Omental fat pad (tissue), 4 donors: ENCODE results near the gene CD244. TPM values are rescaled to one million over a fixed set of nuclear protein-coding genes. Genes with fewer than 3 reads are reported as not detected.

Source experiments
- ATAC-seq: fragments of 150-250 bp; one replicate; pipeline ENCODE4 v1.9.1; 2016; ENCODE audit warnings: mild to moderate bottlenecking, moderate library complexity; ENCODE audit not compliant: low FRiP score
- DNase-seq: peaks from one replicate; pipeline ENCODE4 v3.0.0-alpha.2; 2019; ENCODE audit warnings: low spot score
- total RNA-seq, 4 donors: library from RNA; depleted of rRNA; stranded (reverse); fragments of >200 nt; gene quantifications; one replicate each; pipeline ENCODE4 v1.1.0, GENCODE V29; 2016
- TF ChIP-seq, protein P1 (sequence below), 3 donors: fragments of 450-650 bp; IDR thresholded peaks; one replicate each; pipeline ENCODE4 v1.5.1; 2016 to 2017; ENCODE audit warnings: antibody characterized with exemption in 3 of 3, mild to moderate bottlenecking in 3 of 3, moderate library complexity in 2 of 3

CD244 gene
- total RNA-seq, 4 donors from 2014 or later = 0.84 to 10.3 (median 3.0) TPM

DNA sequence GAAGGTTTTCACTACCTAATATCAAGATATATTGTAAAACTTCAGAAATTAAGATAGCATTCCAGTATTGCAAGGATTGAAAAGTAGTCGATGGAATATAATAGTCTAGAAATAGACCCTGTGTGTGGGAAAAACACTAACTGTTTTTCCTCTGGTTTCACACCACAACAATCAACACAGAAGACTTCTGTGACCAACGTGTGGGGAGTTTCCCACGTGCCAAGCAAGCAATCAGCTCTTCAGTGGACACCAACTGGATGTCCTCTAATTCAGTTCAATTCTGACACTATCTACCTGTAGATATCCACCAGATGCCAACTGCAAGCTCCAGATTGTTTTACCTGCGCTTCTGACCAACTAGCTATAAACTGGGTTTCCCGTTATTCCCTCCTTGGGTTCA lies 12.1 kb downstream of the CD244 start:
- ATAC-seq = no peak
- TF ChIP-seq, protein P1, sequence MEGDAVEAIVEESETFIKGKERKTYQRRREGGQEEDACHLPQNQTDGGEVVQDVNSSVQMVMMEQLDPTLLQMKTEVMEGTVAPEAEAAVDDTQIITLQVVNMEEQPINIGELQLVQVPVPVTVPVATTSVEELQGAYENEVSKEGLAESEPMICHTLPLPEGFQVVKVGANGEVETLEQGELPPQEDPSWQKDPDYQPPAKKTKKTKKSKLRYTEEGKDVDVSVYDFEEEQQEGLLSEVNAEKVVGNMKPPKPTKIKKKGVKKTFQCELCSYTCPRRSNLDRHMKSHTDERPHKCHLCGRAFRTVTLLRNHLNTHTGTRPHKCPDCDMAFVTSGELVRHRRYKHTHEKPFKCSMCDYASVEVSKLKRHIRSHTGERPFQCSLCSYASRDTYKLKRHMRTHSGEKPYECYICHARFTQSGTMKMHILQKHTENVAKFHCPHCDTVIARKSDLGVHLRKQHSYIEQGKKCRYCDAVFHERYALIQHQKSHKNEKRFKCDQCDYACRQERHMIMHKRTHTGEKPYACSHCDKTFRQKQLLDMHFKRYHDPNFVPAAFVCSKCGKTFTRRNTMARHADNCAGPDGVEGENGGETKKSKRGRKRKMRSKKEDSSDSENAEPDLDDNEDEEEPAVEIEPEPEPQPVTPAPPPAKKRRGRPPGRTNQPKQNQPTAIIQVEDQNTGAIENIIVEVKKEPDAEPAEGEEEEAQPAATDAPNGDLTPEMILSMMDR (IDR thresholded peaks at IDR 0.05) = no peak
- DNase-seq = no peak

DNA sequence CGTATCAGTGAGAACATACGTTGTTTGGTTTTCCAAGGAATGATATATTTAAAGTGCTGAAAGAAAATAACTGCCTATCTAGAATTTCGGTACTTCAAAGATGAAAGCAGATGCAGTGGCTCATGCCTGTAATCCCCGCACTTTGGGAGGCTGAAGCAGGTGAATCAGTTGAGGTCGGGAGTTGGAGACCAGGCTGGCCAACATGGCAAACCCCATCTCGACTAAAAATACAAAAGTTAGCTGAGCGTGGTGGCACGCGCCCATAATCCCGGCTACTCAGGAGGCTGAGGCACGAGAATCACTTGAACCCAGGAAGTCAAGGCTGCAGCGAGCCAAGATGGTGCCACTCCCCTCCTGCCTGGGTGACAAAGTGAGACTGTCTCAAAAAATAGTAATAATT lies 16.4 kb downstream of the CD244 start:
- DNase-seq (no peak), ATAC-seq (no peak)
- TF ChIP-seq, protein P1 (IDR thresholded peaks at IDR 0.05) = no peak

DNA sequence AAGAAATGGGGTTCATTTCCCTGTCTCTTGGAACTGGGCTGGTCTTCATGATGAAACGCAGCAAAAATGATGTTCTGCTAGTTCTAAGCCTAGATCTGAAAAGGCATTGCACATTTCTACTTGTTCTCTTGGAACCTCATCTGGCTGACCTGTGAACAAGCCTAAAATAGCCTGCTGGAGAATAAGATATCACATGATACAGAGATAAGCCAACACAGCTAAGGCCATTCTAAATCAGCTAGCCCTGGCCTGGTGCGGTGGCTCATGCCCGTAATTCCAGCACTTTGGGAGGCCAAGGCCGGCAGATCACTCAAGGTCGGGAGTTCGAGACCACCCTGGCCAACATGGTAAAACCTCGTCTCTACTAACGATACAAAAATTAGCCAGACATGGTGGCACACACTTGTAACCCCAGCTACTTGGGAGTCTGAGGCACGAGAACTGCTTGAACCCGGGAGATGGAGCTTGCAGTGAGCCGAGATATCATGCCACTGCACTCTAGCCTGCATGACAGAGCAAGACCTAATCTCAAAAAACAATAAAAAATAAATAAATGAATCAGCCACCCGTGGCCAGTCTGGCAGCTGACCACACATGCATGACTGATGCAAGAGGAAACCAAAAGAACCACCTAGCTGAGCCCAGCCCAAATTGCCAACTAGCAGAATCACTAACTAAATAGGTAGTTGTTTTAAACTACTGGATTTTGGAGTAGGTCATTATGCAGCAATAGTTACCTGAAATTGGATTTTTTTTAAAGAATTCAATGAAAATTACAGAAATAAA lies 18.0 kb downstream of the CD244 start:
- no peak for DNase-seq
- TF ChIP-seq, protein P1 (IDR thresholded peaks at IDR 0.05) = no peak
- no peak for ATAC-seq

DNA sequence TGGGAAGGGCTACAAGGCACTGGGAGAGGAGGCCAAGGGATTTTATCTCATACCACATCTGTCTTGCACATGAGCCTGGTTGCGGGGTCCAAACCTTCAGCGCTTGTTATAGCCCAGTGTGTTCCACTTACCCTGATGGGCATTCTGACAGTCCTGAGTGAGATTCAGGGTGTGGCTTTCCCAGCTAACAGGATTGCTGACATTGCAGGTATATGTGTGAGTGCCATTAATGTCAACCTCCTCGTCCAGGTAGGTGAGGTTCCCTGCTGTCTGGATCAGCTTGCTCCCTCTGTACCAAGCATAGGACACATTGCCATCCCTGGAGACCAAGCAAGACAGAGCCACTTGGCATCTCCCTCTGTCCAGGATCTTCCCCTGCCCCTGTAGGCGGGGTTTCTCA lies 21.6 kb downstream of the CD244 start:
- TF ChIP-seq, protein P1 (IDR thresholded peaks at IDR 0.05) = no peak
- no peak for DNase-seq
- no peak for ATAC-seq

DNA sequence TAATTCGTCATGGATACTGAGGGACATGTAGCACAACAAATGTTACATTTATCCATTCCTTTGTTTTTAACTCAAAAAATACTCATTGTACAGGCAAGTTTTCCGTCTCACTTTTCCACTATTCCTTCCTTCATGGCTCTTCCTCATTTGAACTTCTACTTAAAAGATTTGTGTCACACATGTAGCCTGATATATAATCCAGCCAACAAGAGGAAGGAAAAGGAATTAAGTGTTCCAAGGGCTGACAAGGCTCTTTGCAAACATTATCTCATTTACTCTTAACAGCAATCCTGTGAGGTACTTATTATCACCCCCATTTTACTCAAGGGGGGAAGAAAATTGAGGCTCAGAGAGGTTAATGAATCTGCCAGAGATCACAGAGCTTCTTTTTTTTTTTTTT lies 22.9 kb downstream of the CD244 start:
- DNase-seq (no peak), ATAC-seq (no peak)
- TF ChIP-seq, protein P1 (IDR thresholded peaks at IDR 0.05) = no peak

DNA sequence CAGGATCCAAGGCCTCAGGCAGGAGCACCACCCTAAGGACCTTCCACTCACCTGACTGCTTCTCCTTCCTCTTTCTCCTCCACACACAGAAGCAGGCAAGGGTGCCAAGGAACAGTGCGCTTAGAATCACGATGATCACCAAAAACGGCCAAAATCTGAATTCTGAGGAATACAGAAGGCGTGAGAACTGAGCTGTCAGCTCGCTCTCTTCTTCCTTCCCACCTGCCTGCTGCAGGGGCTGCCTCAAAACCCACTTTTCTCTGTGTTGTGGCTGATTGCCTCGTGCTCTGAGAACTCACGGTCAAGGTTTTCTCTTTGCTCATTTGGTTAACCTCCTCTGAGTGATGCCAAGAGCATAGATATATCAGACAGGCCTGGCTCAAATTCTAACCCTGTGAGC lies 23.8 kb downstream of the CD244 start:
- ATAC-seq (no peak), DNase-seq (no peak)
- TF ChIP-seq, protein P1 (IDR thresholded peaks at IDR 0.05) = no peak

DNA sequence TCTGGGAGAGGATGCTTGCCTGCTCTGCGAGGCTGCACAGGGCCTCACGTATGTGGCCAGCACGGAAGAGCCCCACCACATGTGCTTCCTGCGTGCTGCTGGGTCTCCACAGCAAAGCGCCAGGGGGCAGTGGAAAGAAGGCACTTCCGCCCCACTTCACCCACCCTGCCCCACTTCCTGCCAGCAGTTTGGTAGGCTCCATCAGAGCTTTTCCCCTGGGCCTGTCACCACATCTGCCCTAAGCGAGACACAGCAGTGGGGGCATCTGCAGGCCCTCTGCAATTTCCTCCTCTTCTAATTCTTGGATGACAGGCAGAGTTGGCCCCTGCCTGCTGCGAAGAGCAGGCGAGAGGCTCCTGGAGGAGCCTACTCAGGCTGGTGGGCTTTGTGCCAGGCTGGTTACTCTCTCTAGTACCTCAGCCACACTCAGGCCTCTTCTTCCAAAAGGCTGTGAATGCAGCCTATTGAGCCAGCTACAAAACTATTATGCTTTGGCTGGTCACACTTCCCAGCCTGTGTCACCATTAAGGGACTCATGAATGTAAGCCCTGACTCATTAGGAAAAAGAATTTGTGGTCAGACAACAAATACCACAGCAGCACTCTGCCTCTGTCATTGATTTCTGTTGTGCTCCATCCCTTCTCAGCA lies 25.0 kb downstream of the CD244 start:
- no peak for DNase-seq

More for the DNA sequence above, 25.0 kb downstream of the CD244 start:
- TF ChIP-seq, protein P1 (IDR thresholded peaks at IDR 0.05) = no peak
- ATAC-seq = no peak
